K562 (cell line): ENCODE measurements around the gene ENTREP3. TPM values are rescaled to one million over a fixed set of nuclear protein-coding genes. Genes with fewer than 3 reads are reported as not detected.

Experiments used
- ATF1 ChIP-seq, 2 experiments: fragments of 450-650 bp in 1 of 2; IDR thresholded peaks; 2 replicates each; pipeline ENCODE4 v1.6.1; 2016; ENCODE audit warnings: missing compliant biosample characterization in 1 of 2, missing genetic modification characterization in 1 of 2
- BRF1 ChIP-seq: IDR thresholded peaks from 3 replicates; pipeline ENCODE4 v1.6.1; 2011; ENCODE audit warnings: borderline replicate concordance, mild to moderate bottlenecking; ENCODE audit not compliant: insufficient read length; ENCODE audit errors: extremely low read depth
- COPS2 ChIP-seq: fragments of 450-650 bp; conservative IDR thresholded peaks from 2 replicates; pipeline ENCODE4 v1.6.1; 2016; ENCODE audit warnings: mild to moderate bottlenecking, moderate library complexity
- ESRRA ChIP-seq: fragments of 450-650 bp; IDR thresholded peaks from 2 replicates; pipeline ENCODE4 v1.6.1; 2014; ENCODE audit warnings: low read depth, mild to moderate bottlenecking, moderate library complexity, borderline replicate concordance
- LARP7 ChIP-seq: fragments of 450-650 bp; IDR thresholded peaks from 2 replicates; pipeline ENCODE4 v1.6.1; 2016
- RBM17 ChIP-seq: fragments of 200-400 bp; formaldehyde crosslinking; IDR thresholded peaks from 2 replicates; pipeline ENCODE4 v1.6.1; 2017; ENCODE audit warnings: low read depth, mild to moderate bottlenecking, low read length, borderline replicate concordance
- STAT5B ChIP-seq: fragments of 250-450 bp; sonication (Bioruptor Pico); IDR thresholded peaks from 2 replicates; pipeline ENCODE4 v1.8.0; 2021; ENCODE audit warnings: mild to moderate bottlenecking, inconsistent platforms
- THRB ChIP-seq: fragments of 450-650 bp; formaldehyde crosslinking; conservative IDR thresholded peaks from 2 replicates; pipeline ENCODE4 v1.4.0; 2022; ENCODE audit warnings: mild to moderate bottlenecking, missing genetic modification characterization
- polyA plus RNA-seq, 8 experiments: library from polyadenylated mRNA; depleted of rRNA in 4 of 8; stranded (reverse) in 5 of 8; unstranded in 3 of 8; fragments of >200 nt; fragmentation: Nextera tagmentation in 2 of 8; fragmentation: Illumina TruSeq in 1 of 8; extraction: Ambion mirVana in 2 of 8; extraction: Trizol in 1 of 8; gene quantifications; 2 replicates each; pipeline versions ENCODE4 v1.2.1 to v1.2.3, GENCODE V29; 2011 to 2014; ENCODE audit warnings: inconsistent platforms in 1 of 8, missing spikeins in 1 of 8
- total RNA-seq, 7 experiments: library from RNA; depleted of rRNA in 6 of 7; stranded (reverse); fragments of >200 nt in 6 of 7; fragmentation: Illumina TruSeq in 2 of 7; extraction: Trizol in 2 of 7; gene quantifications; 2 replicates each; pipeline versions ENCODE4 v1.2.1 to v1.2.3, GENCODE V29; 2011 to 2021; ENCODE audit warnings: low replicate concordance in 1 of 7
- TF ChIP-seq, protein P1 (sequence below): fragments of 200-600 bp; sonication (generic); IDR thresholded peaks from one replicate; pipeline ENCODE4 v1.6.1; 2012; ENCODE audit warnings: mild to moderate bottlenecking, low read depth, low read length, inconsistent platforms
- TF ChIP-seq, protein P2 (sequence below): fragments of 250-450 bp; sonication (Bioruptor Pico); IDR thresholded peaks from 2 replicates; pipeline ENCODE4 v1.5.0; 2021; ENCODE audit warnings: mild to moderate bottlenecking, borderline replicate concordance

The ENTREP3 gene
- total and polyA plus RNA-seq, 9 of the 15 experiments (the other 6 are each of a cell fraction or from before 2014, with no cell fraction given): 1.9 to 41.8 (median 5.9) TPM

DNA sequence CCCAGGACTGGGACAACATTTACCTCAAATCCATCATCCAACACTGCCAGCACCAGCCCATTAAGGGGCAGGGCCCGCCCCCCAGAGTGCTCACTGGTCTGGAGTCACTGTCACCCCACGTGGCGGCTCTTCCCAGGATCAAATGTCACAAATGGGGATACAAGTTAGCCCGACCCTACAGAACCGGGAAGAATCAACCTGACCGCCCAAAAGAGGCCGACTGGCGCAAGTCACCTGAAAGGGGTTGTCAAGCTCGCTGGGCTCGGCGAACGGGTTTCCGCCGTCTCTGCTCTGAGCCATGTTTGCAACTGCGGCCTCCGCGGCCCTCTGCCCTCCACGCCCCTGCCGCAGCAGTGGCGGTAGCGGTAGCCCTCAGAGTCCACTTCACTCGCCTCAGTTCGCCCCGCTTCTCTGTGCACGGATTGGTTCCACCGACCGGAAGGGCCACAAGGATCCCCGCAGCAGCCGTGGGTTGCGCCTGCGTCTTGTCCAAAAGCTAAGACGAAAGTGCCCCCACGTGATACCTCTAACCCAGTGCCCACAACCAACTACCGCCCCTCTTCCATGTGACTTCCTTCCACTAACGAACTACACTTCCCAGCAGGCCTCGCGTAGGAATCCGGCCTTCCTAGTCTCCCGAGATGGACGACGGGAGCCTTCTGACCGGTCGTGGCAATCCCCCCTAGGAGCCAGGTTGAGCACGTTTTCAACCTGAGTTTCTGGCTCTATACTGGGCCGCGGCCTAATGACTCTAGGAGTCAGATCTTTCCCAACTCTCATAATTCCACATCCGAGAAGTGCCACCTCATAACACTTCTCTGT, 6.8 kb upstream of the ENTREP3 start, which contains the start of gene SCAMP3 (continued):
- TF ChIP-seq THRB (CRISPR knock-in tag) (peak; percentile 94), ESRRA (peak; percentile 46; the same call in 1 of the 2 replicates), STAT5B (CRISPR knock-in tag) (no peak), ATF1 (CRISPR knock-in tag; IDR thresholded peaks at IDR 0.05) (no peak), ATF1 (tag; IDR thresholded peaks at IDR 0.05) (peak; percentile 75), BRF1 (no peak), COPS2 (no peak), RBM17 (no peak), LARP7 (no peak)
- TF ChIP-seq, protein P1, sequence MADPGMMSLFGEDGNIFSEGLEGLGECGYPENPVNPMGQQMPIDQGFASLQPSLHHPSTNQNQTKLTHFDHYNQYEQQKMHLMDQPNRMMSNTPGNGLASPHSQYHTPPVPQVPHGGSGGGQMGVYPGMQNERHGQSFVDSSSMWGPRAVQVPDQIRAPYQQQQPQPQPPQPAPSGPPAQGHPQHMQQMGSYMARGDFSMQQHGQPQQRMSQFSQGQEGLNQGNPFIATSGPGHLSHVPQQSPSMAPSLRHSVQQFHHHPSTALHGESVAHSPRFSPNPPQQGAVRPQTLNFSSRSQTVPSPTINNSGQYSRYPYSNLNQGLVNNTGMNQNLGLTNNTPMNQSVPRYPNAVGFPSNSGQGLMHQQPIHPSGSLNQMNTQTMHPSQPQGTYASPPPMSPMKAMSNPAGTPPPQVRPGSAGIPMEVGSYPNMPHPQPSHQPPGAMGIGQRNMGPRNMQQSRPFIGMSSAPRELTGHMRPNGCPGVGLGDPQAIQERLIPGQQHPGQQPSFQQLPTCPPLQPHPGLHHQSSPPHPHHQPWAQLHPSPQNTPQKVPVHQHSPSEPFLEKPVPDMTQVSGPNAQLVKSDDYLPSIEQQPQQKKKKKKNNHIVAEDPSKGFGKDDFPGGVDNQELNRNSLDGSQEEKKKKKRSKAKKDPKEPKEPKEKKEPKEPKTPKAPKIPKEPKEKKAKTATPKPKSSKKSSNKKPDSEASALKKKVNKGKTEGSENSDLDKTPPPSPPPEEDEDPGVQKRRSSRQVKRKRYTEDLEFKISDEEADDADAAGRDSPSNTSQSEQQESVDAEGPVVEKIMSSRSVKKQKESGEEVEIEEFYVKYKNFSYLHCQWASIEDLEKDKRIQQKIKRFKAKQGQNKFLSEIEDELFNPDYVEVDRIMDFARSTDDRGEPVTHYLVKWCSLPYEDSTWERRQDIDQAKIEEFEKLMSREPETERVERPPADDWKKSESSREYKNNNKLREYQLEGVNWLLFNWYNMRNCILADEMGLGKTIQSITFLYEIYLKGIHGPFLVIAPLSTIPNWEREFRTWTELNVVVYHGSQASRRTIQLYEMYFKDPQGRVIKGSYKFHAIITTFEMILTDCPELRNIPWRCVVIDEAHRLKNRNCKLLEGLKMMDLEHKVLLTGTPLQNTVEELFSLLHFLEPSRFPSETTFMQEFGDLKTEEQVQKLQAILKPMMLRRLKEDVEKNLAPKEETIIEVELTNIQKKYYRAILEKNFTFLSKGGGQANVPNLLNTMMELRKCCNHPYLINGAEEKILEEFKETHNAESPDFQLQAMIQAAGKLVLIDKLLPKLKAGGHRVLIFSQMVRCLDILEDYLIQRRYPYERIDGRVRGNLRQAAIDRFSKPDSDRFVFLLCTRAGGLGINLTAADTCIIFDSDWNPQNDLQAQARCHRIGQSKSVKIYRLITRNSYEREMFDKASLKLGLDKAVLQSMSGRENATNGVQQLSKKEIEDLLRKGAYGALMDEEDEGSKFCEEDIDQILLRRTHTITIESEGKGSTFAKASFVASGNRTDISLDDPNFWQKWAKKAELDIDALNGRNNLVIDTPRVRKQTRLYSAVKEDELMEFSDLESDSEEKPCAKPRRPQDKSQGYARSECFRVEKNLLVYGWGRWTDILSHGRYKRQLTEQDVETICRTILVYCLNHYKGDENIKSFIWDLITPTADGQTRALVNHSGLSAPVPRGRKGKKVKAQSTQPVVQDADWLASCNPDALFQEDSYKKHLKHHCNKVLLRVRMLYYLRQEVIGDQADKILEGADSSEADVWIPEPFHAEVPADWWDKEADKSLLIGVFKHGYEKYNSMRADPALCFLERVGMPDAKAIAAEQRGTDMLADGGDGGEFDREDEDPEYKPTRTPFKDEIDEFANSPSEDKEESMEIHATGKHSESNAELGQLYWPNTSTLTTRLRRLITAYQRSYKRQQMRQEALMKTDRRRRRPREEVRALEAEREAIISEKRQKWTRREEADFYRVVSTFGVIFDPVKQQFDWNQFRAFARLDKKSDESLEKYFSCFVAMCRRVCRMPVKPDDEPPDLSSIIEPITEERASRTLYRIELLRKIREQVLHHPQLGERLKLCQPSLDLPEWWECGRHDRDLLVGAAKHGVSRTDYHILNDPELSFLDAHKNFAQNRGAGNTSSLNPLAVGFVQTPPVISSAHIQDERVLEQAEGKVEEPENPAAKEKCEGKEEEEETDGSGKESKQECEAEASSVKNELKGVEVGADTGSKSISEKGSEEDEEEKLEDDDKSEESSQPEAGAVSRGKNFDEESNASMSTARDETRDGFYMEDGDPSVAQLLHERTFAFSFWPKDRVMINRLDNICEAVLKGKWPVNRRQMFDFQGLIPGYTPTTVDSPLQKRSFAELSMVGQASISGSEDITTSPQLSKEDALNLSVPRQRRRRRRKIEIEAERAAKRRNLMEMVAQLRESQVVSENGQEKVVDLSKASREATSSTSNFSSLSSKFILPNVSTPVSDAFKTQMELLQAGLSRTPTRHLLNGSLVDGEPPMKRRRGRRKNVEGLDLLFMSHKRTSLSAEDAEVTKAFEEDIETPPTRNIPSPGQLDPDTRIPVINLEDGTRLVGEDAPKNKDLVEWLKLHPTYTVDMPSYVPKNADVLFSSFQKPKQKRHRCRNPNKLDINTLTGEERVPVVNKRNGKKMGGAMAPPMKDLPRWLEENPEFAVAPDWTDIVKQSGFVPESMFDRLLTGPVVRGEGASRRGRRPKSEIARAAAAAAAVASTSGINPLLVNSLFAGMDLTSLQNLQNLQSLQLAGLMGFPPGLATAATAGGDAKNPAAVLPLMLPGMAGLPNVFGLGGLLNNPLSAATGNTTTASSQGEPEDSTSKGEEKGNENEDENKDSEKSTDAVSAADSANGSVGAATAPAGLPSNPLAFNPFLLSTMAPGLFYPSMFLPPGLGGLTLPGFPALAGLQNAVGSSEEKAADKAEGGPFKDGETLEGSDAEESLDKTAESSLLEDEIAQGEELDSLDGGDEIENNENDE: no peak
- TF ChIP-seq, protein P2, sequence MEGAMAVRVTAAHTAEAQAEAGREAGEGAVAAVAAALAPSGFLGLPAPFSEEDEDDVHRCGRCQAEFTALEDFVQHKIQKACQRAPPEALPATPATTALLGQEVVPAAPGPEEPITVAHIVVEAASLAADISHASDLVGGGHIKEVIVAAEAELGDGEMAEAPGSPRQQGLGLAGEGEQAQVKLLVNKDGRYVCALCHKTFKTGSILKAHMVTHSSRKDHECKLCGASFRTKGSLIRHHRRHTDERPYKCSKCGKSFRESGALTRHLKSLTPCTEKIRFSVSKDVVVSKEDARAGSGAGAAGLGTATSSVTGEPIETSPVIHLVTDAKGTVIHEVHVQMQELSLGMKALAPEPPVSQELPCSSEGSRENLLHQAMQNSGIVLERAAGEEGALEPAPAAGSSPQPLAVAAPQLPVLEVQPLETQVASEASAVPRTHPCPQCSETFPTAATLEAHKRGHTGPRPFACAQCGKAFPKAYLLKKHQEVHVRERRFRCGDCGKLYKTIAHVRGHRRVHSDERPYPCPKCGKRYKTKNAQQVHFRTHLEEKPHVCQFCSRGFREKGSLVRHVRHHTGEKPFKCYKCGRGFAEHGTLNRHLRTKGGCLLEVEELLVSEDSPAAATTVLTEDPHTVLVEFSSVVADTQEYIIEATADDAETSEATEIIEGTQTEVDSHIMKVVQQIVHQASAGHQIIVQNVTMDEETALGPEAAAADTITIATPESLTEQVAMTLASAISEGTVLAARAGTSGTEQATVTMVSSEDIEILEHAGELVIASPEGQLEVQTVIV (CRISPR knock-in tag): no peak
